Upper lobe of left lung (tissue), 4 donors: ENCODE measurements around the gene HSPG2.

Source experiments
- CTCF ChIP-seq, 6 experiments: fragments of 450-650 bp in 4 of 6; fragments of 200-600 bp in 2 of 6; sonication (generic) in 2 of 6; IDR thresholded peaks; one replicate each; pipeline ENCODE4 v1.5.1; 2016 to 2019; ENCODE audit warnings: antibody characterized with exemption in 6 of 6
- EP300 ChIP-seq, 4 donors: sonication (generic); formaldehyde crosslinking; IDR thresholded peaks; one replicate each; pipeline ENCODE4 v1.5.1; 2017; ENCODE audit warnings: antibody characterized with exemption in 4 of 4, control low read depth in 2 of 4
- POLR2A ChIP-seq, 4 donors: fragments of 450-650 bp; IDR thresholded peaks; one replicate each; pipeline ENCODE4 v1.5.1; 2016 to 2017; ENCODE audit warnings: antibody characterized with exemption in 4 of 4, mild to moderate bottlenecking in 2 of 4
- POLR2AphosphoS5 ChIP-seq, 2 donors: sonication (generic); formaldehyde crosslinking; IDR thresholded peaks; one replicate each; pipeline ENCODE4 v1.5.1; 2017; ENCODE audit warnings: antibody characterized with exemption in 2 of 2

GRCh38 chr1:21912038-21912758, 24.9 kb downstream of the HSPG2 start:
- TF ChIP-seq POLR2AphosphoS5 (IDR thresholded peaks at IDR 0.05), result no peak
- no peak for TF ChIP-seq CTCF (IDR thresholded peaks at IDR 0.05)
- TF ChIP-seq POLR2A (IDR thresholded peaks at IDR 0.05), result no peak
- TF ChIP-seq EP300 (IDR thresholded peaks at IDR 0.05), result no peak
